ENCODE results near the gene CST3. TPM values are rescaled to one million over a fixed set of nuclear protein-coding genes. Genes with fewer than 3 reads are reported as not detected.

CST3 gene
- total RNA-seq, 1 experiment from 2014 or later = 181 TPM

DNA sequence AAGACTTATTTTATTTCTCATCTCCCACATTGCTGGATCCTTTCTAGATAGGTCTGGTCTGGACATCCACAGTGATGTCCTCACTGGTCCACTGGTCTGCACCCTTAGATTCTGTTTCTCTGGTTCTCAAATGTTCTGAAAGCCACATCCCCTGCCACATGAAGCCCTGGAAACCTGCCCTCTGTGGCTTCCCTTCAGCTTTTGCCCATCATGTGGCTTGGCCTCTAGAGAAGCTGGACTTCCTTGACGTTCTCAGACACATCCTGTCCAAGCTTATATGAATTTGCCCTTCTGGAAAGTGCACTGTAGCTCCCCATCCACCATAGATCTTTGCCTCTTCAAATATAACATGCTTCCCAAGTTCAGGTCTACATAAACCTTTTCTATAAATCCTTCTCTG, 32.6 kb upstream of the CST3 start:
- intact Hi-C loops (cut with micrococcal nuclease) = no loop called here
- ChIA-PET RAD21 (ENCODE audit: low non-redundant PET in 1 of 2, low total read pairs in 2 of 2, uncharacterized antibody in 2 of 2, unreplicated experiment in 2 of 2) (no interaction called here), POLR2A (no interaction called here), CTCF (no interaction called here)
- H3K4me3 ChIP-seq (replicated peaks in 1 of 2; ENCODE audit: low read depth in 1 of 2, low read length in 2 of 2) = no peak overlapping the region
- H4K20me1 ChIP-seq (ENCODE audit: insufficient read depth) = no peaks in the 10 kb centered on the region
- peaks cover 7% of the 10 kb centered on the region; the same call in 1 of the 2 replicates for H3K27me3 ChIP-seq (ENCODE audit: insufficient read depth, low read length)
- H3K4me2 ChIP-seq (ENCODE audit: low read length) = no peak overlapping the region
- no peaks in the 10 kb centered on the region for H3K9me3 ChIP-seq (ENCODE audit: control insufficient read depth in 1 of 2, insufficient read depth in 1 of 2, low read depth in 1 of 2, low read length in 2 of 2)
- DNase-seq (ENCODE audit: low read depth, low spot score) (no peak), ATAC-seq (no peak)
- no peaks in the 10 kb centered on the region for H3K4me1 ChIP-seq (ENCODE audit: control insufficient read depth in 1 of 2, insufficient read depth in 2 of 2, low read length in 2 of 2)
- H3K79me2 ChIP-seq (ENCODE audit: insufficient read depth, low read length) = no peaks in the 10 kb centered on the region
- H3K9ac ChIP-seq (ENCODE audit: low read length) = no peak overlapping the region
- no peak for TF ChIP-seq CBX3 (IDR thresholded peaks at IDR 0.05; ENCODE audit: low read depth)
- TF ChIP-seq EZH2phosphoT487 (IDR thresholded peaks at IDR 0.05; ENCODE audit: borderline replicate concordance) = no peak
- TF ChIP-seq YY1 (IDR thresholded peaks at IDR 0.05; ENCODE audit: extremely low read depth, insufficient replicate concordance, low read depth, low read length) = no peak
- no peak for TF ChIP-seq TCF7L2 (IDR thresholded peaks at IDR 0.05; ENCODE audit: borderline replicate concordance, extremely low read depth, insufficient read depth, insufficient read length)
- TF ChIP-seq SIN3A (IDR thresholded peaks at IDR 0.05; ENCODE audit: low read depth) = no peak
- TF ChIP-seq, protein P1, sequence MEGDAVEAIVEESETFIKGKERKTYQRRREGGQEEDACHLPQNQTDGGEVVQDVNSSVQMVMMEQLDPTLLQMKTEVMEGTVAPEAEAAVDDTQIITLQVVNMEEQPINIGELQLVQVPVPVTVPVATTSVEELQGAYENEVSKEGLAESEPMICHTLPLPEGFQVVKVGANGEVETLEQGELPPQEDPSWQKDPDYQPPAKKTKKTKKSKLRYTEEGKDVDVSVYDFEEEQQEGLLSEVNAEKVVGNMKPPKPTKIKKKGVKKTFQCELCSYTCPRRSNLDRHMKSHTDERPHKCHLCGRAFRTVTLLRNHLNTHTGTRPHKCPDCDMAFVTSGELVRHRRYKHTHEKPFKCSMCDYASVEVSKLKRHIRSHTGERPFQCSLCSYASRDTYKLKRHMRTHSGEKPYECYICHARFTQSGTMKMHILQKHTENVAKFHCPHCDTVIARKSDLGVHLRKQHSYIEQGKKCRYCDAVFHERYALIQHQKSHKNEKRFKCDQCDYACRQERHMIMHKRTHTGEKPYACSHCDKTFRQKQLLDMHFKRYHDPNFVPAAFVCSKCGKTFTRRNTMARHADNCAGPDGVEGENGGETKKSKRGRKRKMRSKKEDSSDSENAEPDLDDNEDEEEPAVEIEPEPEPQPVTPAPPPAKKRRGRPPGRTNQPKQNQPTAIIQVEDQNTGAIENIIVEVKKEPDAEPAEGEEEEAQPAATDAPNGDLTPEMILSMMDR (IDR thresholded peaks at IDR 0.05 in 2 of 3, conservative IDR thresholded peaks at IDR 0.05 in 1 of 3; ENCODE audit: borderline replicate concordance in 1 of 3, insufficient read depth in 1 of 3, low read depth in 2 of 3, low read length in 2 of 3) = no peak
- no peak for TF ChIP-seq POLR2A (IDR thresholded peaks at IDR 0.05; ENCODE audit: borderline replicate concordance, extremely low read depth, insufficient read depth, insufficient read length)
- TF ChIP-seq EZH2 (IDR thresholded peaks at IDR 0.05) = no peak
- TF ChIP-seq ZFX (IDR thresholded peaks at IDR 0.05) = no peak
- TF ChIP-seq, protein P2, sequence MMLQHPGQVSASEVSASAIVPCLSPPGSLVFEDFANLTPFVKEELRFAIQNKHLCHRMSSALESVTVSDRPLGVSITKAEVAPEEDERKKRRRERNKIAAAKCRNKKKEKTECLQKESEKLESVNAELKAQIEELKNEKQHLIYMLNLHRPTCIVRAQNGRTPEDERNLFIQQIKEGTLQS (IDR thresholded peaks at IDR 0.05) = no peak
- no peak for TF ChIP-seq RAD21 (IDR thresholded peaks at IDR 0.05; ENCODE audit: low read depth)
- TF ChIP-seq, protein P3, sequence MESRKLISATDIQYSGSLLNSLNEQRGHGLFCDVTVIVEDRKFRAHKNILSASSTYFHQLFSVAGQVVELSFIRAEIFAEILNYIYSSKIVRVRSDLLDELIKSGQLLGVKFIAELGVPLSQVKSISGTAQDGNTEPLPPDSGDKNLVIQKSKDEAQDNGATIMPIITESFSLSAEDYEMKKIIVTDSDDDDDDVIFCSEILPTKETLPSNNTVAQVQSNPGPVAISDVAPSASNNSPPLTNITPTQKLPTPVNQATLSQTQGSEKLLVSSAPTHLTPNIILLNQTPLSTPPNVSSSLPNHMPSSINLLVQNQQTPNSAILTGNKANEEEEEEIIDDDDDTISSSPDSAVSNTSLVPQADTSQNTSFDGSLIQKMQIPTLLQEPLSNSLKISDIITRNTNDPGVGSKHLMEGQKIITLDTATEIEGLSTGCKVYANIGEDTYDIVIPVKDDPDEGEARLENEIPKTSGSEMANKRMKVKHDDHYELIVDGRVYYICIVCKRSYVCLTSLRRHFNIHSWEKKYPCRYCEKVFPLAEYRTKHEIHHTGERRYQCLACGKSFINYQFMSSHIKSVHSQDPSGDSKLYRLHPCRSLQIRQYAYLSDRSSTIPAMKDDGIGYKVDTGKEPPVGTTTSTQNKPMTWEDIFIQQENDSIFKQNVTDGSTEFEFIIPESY (IDR thresholded peaks at IDR 0.05; ENCODE audit: extremely low read depth, insufficient replicate concordance, low read length) = no peak
- TF ChIP-seq FOSL1 (IDR thresholded peaks at IDR 0.05; ENCODE audit: low read depth) = no peak
- no peak for TF ChIP-seq EGR1 (IDR thresholded peaks at IDR 0.05; ENCODE audit: low read depth)
- TF ChIP-seq, protein P4, sequence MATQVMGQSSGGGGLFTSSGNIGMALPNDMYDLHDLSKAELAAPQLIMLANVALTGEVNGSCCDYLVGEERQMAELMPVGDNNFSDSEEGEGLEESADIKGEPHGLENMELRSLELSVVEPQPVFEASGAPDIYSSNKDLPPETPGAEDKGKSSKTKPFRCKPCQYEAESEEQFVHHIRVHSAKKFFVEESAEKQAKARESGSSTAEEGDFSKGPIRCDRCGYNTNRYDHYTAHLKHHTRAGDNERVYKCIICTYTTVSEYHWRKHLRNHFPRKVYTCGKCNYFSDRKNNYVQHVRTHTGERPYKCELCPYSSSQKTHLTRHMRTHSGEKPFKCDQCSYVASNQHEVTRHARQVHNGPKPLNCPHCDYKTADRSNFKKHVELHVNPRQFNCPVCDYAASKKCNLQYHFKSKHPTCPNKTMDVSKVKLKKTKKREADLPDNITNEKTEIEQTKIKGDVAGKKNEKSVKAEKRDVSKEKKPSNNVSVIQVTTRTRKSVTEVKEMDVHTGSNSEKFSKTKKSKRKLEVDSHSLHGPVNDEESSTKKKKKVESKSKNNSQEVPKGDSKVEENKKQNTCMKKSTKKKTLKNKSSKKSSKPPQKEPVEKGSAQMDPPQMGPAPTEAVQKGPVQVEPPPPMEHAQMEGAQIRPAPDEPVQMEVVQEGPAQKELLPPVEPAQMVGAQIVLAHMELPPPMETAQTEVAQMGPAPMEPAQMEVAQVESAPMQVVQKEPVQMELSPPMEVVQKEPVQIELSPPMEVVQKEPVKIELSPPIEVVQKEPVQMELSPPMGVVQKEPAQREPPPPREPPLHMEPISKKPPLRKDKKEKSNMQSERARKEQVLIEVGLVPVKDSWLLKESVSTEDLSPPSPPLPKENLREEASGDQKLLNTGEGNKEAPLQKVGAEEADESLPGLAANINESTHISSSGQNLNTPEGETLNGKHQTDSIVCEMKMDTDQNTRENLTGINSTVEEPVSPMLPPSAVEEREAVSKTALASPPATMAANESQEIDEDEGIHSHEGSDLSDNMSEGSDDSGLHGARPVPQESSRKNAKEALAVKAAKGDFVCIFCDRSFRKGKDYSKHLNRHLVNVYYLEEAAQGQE (IDR thresholded peaks at IDR 0.05; ENCODE audit: low read depth) = no peak
- TF ChIP-seq, protein P5, sequence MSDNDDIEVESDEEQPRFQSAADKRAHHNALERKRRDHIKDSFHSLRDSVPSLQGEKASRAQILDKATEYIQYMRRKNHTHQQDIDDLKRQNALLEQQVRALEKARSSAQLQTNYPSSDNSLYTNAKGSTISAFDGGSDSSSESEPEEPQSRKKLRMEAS (IDR thresholded peaks at IDR 0.05) = no peak
- TF ChIP-seq ZNF274 (IDR thresholded peaks at IDR 0.05; ENCODE audit: low read depth, low read length) = no peak
- no peak overlapping the region for H3K27ac ChIP-seq (ENCODE audit: low read depth, low read length)
- H3K9me2 ChIP-seq (ENCODE audit: insufficient read depth) = no peaks in the 10 kb centered on the region
- no TSS peak for BruUV-seq (replicated peaks)
- no peak overlapping the region for H2AFZ ChIP-seq (ENCODE audit: low read depth, low read length, poor library complexity, severe bottlenecking)
- H3K36me3 ChIP-seq (ENCODE audit: control insufficient read depth in 1 of 2, insufficient read depth in 2 of 2, low read length in 2 of 2) = no peaks in the 10 kb centered on the region

Data from HCT116 (cell line).